WERI-Rb-1 (cell line): ENCODE results near the gene FHIT.

Experiments
- DNase-seq: peaks from one replicate; pipeline ENCODE4 v3.0.0-alpha.2; 2020
- H3K27ac ChIP-seq: fragments of 250-450 bp; sonication (Bioruptor Pico); 2 replicates; pipeline ENCODE4 v1.5.1; 2020; ENCODE audit warnings: mild to moderate bottlenecking, moderate library complexity
- H3K27me3 ChIP-seq: fragments of 250-450 bp; sonication (Bioruptor Pico); 2 replicates; pipeline ENCODE4 v1.5.1; 2021; ENCODE audit warnings: mild to moderate bottlenecking, low read depth, moderate library complexity; ENCODE audit not compliant: insufficient read depth, severe bottlenecking
- H3K36me3 ChIP-seq: fragments of 250-450 bp; sonication (Bioruptor Pico); 2 replicates; pipeline ENCODE4 v1.5.1; 2020; ENCODE audit warnings: mild to moderate bottlenecking, moderate library complexity
- H3K4me3 ChIP-seq: 2 replicates; pipeline ENCODE4 v1.5.1; 2011; ENCODE audit warnings: low read depth, mild to moderate bottlenecking, control low read depth, low read length
- H3K9me3 ChIP-seq: fragments of 250-450 bp; sonication (Bioruptor Pico); 2 replicates; pipeline ENCODE4 v1.5.1; 2021; ENCODE audit warnings: mild to moderate bottlenecking, moderate library complexity; ENCODE audit not compliant: severe bottlenecking
- CTCF ChIP-seq: IDR thresholded peaks from 2 replicates; pipeline ENCODE4 v1.5.1; 2011; ENCODE audit warnings: low read depth, mild to moderate bottlenecking, control low read depth, inconsistent platforms, low read length

FHIT gene

GRCh38 chr3:59850417-59850816, 1400.8 kb downstream of the FHIT start:
- Histone ChIP-seq H3K4me3 (no peak overlapping the region), H3K27me3 (no peaks in the 10 kb centered on the region), H3K27ac (no peak overlapping the region), H3K9me3 (no peaks in the 10 kb centered on the region), H3K36me3 (no peaks in the 10 kb centered on the region)
- no peak for DNase-seq
- no peak for TF ChIP-seq CTCF

- no peaks in the 10 kb centered on the region for H3K36me3 ChIP-seq
- no peaks in the 10 kb centered on the region for H3K9me3 ChIP-seq
- no peak overlapping the region for H3K4me3 ChIP-seq
- TF ChIP-seq CTCF, result no peak
- no peaks in the 10 kb centered on the region for H3K27me3 ChIP-seq
- H3K27ac ChIP-seq, result no peak overlapping the region
- DNase-seq, result no peak
Measured at GRCh38 chr3:59845386-59845785, 1405.9 kb downstream of the FHIT start.

- H3K27ac ChIP-seq, result no peak overlapping the region
- no peak overlapping the region for H3K4me3 ChIP-seq
- H3K9me3 ChIP-seq, result no peaks in the 10 kb centered on the region
- no peaks in the 10 kb centered on the region for H3K36me3 ChIP-seq
- no peak for TF ChIP-seq CTCF
- no peaks in the 10 kb centered on the region for H3K27me3 ChIP-seq
- DNase-seq, result no peak
Measured at GRCh38 chr3:59843821-59844220, 1407.4 kb downstream of the FHIT start.

- Histone ChIP-seq H3K27ac (no peak overlapping the region), H3K9me3 (no peaks in the 10 kb centered on the region), H3K27me3 (no peaks in the 10 kb centered on the region), H3K36me3 (no peaks in the 10 kb centered on the region), H3K4me3 (no peak overlapping the region)
- no peak for DNase-seq
- TF ChIP-seq CTCF, result no peak
Measured at GRCh38 chr3:59839810-59840515, 1411.3 kb downstream of the FHIT start.

- Histone ChIP-seq H3K9me3 (no peaks in the 10 kb centered on the region), H3K4me3 (no peak overlapping the region), H3K27ac (no peak overlapping the region), H3K27me3 (no peaks in the 10 kb centered on the region), H3K36me3 (no peaks in the 10 kb centered on the region)
- DNase-seq, result no peak
- no peak for TF ChIP-seq CTCF
Measured at GRCh38 chr3:59839283-59839682, 1412.0 kb downstream of the FHIT start.

GRCh38 chr3:59836531-59836930, 1414.7 kb downstream of the FHIT start:
- no peaks in the 10 kb centered on the region for H3K9me3 ChIP-seq
- no peak for DNase-seq
- H3K36me3 ChIP-seq, result no peaks in the 10 kb centered on the region
- H3K27me3 ChIP-seq, result no peaks in the 10 kb centered on the region
- no peak for TF ChIP-seq CTCF
- H3K27ac ChIP-seq, result no peak overlapping the region
- no peak overlapping the region for H3K4me3 ChIP-seq
